Measurements from ENCODE around the gene CBX2. TPM values are rescaled to one million over a fixed set of nuclear protein-coding genes. Genes with fewer than 3 reads are reported as not detected.

The CBX2 gene
- 3.9 and 5.8 TPM in 2 replicates for total RNA-seq

GRCh38 chr17:79777894-79778503, at the start of gene CBX2:
Gene CBX2 (plus strand): TSS chr17:79778148. CDS start chr17:79778236, 88 bp downstream.

GRCh38 chr17:79730769-79731483, 47.0 kb upstream of the CBX2 start, which contains the start of gene ENPP7:
Gene ENPP7 (plus strand): TSS chr17:79730943. CDS start chr17:79731140, 197 bp downstream.

GRCh38 chr17:79796763-79797491, 19.0 kb downstream of the CBX2 start, which contains the start of gene CBX8:
Gene CBX8 (minus strand): TSS chr17:79797077. CDS start chr17:79796998, 79 bp downstream.

Other genes starting within 250 kb of the CBX2 start
- not detected in 2 replicates for gene RBFOX3, start 167.1 kb upstream of the CBX2 start, total RNA-seq
- gene ENPP7, start 47.2 kb upstream of the CBX2 start, total RNA-seq = not detected in 2 replicates
- 2.1 and 3.0 TPM in 2 replicates for gene CBX8, start 18.9 kb downstream of the CBX2 start, total RNA-seq
- 15.7 and 18.3 TPM in 2 replicates for gene CBX4, start 61.3 kb downstream of the CBX2 start, total RNA-seq